CD4-positive, alpha-beta T cell (primary cell): ENCODE results near the gene HIPK2. TPM values are rescaled to one million over a fixed set of nuclear protein-coding genes. Genes with fewer than 3 reads are reported as not detected.
A peak's percentile ranks its signal among the peaks of the same experiment; 100 is the strongest.

Source experiments
- ATAC-seq: fragments of 200-7000 bp; cut with Tn5 transposase; one replicate; pipeline ENCODE4 v1.10.0; 2022; ENCODE audit warnings: mild to moderate bottlenecking; ENCODE audit not compliant: poor library complexity
- CTCF ChIA-PET: fragments of 350-600 bp; sonication (Branson Sonifier 250); formaldehyde crosslinking; loops from one replicate; lab custom pipeline; 2021; ENCODE audit warnings: antibody characterized with exemption, inconsistent platforms; lab: Charles Lee
- POLR2A ChIA-PET: fragments of 350-600 bp; sonication (Branson Sonifier 250); formaldehyde crosslinking; loops from one replicate; lab custom pipeline; 2021; ENCODE audit warnings: antibody characterized with exemption, inconsistent platforms; lab: Charles Lee
- DNase-seq, 14 experiments: peaks; one replicate each; pipeline ENCODE4 v3.0.0-alpha.2; 2013 to 2020; ENCODE audit warnings: mixed read lengths in 2 of 14
- H3K27ac ChIP-seq, 2 donors: one replicate each; pipeline versions ENCODE4 v1.5.1 to v1.7.0; 2013; ENCODE audit warnings: low read length in 2 of 2, low read depth in 1 of 2, mild to moderate bottlenecking in 1 of 2
- H3K27me3 ChIP-seq, 2 experiments: 1 replicate in 1 of 2; 2 replicates in 1 of 2; pipeline versions ENCODE4 v1.6.1 to v1.7.0; 2013; ENCODE audit warnings: low read length in 2 of 2, control low read depth in 1 of 2, mild to moderate bottlenecking in 1 of 2, moderate library complexity in 1 of 2; ENCODE audit not compliant: insufficient read depth in 2 of 2, control insufficient read depth in 1 of 2
- H3K36me3 ChIP-seq: one replicate; pipeline ENCODE4 v1.6.1; 2013; ENCODE audit warnings: low read length, control low read depth; ENCODE audit not compliant: insufficient read depth
- H3K4me1 ChIP-seq: one replicate; pipeline ENCODE4 v1.6.1; 2013; ENCODE audit warnings: low read length, control low read depth; ENCODE audit not compliant: insufficient read depth
- H3K4me3 ChIP-seq: one replicate; pipeline ENCODE4 v1.5.1; 2013; ENCODE audit warnings: mild to moderate bottlenecking, low read length, moderate library complexity
- H3K9me3 ChIP-seq, 2 experiments: 1 replicate in 1 of 2; 2 replicates in 1 of 2; pipeline versions ENCODE4 v1.6.1 to v1.7.0; 2013; ENCODE audit warnings: low read length in 2 of 2, mild to moderate bottlenecking in 2 of 2, control low read depth in 1 of 2, moderate library complexity in 1 of 2; ENCODE audit not compliant: control insufficient read depth in 1 of 2, insufficient read depth in 1 of 2
- H3K27ac Mint-ChIP-seq: one replicate; pipeline ENCODE4 v1.8.0; 2020; ENCODE audit warnings: mixed read lengths
- H3K27me3 Mint-ChIP-seq: one replicate; pipeline ENCODE4 v1.8.0; 2021; ENCODE audit warnings: mixed read lengths
- H3K36me3 Mint-ChIP-seq: one replicate; pipeline ENCODE4 v1.8.0; 2021; ENCODE audit warnings: low read depth, mixed read lengths
- H3K4me1 Mint-ChIP-seq: one replicate; pipeline ENCODE4 v1.8.0; 2021; ENCODE audit warnings: low read depth, mixed read lengths
- H3K4me3 Mint-ChIP-seq: one replicate; pipeline ENCODE4 v1.8.0; 2020; ENCODE audit warnings: mild to moderate bottlenecking, mixed read lengths
- H3K9me3 Mint-ChIP-seq: one replicate; pipeline ENCODE4 v1.8.0; 2020; ENCODE audit warnings: mixed read lengths
- intact Hi-C, 2 experiments: fragments of 100-400 bp; cut with DNase I in 1 of 2; cut with micrococcal nuclease in 1 of 2; formaldehyde crosslinking; loops; one replicate each; pipeline versions ENCODE4 v1.15.1 to v1.9.0; 2023 to 2025; cut with DNase I, micrococcal nuclease
- total RNA-seq, 174 experiments: library from RNA in 2 of 174; stranded (reverse) in 2 of 174; gene quantifications; one replicate each; pipeline ENCODE4 v1.2.3 and lab custom pipeline; 2021 to 2026
- TF ChIP-seq, protein P1 (sequence below): fragments of 200-600 bp; IDR thresholded peaks from one replicate; pipeline ENCODE4 v1.8.0; 2022; ENCODE audit warnings: antibody characterized with exemption, mild to moderate bottlenecking

Gene HIPK2
- total RNA-seq, 2 experiments from 2014 or later = 36.5 to 37.0 TPM

DNA sequence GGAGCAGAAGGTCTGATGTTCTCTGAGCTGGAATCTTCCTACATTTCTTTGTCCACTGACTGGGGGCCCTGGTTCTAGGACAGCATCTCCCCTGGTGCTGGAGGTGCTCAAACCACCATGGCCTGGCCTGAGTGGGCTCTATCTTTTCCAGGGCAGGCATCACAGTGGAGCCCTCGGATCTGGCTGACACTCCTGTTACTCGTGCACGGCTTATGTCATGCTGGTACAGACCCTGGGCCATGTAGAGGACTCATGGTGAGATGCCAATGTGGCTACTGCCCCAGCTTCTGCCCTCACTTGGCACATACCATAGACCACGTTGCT is 96.0 kb downstream of the HIPK2 start:
- Mint-ChIP-seq H3K27me3 (no peaks in the 10 kb centered on the region), H3K27ac (no peak overlapping the region), H3K4me3 (no peak overlapping the region), H3K9me3 (peaks cover 3% of the 10 kb centered on the region), H3K36me3 (peaks cover 24% of the 10 kb centered on the region), H3K4me1 (peaks cover 61% of the 10 kb centered on the region)
- peaks cover 10% of the 10 kb centered on the region for H3K36me3 ChIP-seq
- H3K9me3 ChIP-seq = no peaks in the 10 kb centered on the region
- H3K27ac ChIP-seq = no peak overlapping the region
- ATAC-seq = no peak
- ChIA-PET POLR2A (no interaction called here), CTCF (no interaction called here)
- no peaks in the 10 kb centered on the region for H3K27me3 ChIP-seq
- intact Hi-C loops = no loop called here
- peaks cover 34% of the 10 kb centered on the region for H3K4me1 ChIP-seq
- no peak overlapping the region for H3K4me3 ChIP-seq
- TF ChIP-seq, protein P1, sequence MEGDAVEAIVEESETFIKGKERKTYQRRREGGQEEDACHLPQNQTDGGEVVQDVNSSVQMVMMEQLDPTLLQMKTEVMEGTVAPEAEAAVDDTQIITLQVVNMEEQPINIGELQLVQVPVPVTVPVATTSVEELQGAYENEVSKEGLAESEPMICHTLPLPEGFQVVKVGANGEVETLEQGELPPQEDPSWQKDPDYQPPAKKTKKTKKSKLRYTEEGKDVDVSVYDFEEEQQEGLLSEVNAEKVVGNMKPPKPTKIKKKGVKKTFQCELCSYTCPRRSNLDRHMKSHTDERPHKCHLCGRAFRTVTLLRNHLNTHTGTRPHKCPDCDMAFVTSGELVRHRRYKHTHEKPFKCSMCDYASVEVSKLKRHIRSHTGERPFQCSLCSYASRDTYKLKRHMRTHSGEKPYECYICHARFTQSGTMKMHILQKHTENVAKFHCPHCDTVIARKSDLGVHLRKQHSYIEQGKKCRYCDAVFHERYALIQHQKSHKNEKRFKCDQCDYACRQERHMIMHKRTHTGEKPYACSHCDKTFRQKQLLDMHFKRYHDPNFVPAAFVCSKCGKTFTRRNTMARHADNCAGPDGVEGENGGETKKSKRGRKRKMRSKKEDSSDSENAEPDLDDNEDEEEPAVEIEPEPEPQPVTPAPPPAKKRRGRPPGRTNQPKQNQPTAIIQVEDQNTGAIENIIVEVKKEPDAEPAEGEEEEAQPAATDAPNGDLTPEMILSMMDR = no peak
- DNase-seq = no peak

DNA sequence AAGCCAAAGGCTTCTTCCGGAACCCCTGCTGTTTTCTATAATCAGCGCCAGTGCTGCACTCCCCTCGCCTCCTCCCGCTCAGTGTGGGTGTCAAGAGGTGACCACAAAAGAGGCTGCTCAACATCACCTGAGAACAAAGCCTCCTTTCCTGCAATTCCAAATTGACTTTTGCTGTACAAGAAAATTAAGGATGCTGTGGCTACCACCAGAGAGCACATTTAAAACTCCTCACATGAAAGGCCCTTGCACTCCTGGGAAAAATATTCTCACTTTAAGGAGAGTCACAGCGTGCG is 96.4 kb downstream of the HIPK2 start:
- POLR2A ChIA-PET = interaction anchor here (0.6 to 0.9 kb wide), 2 partner anchors 47 to 86 kb away, joined by 3 read pairs; no protein-coding TSS in a partner anchor
- Mint-ChIP-seq H3K27me3 (no peaks in the 10 kb centered on the region), H3K27ac (no peak overlapping the region), H3K4me1 (peaks cover 62% of the 10 kb centered on the region), H3K4me3 (no peak overlapping the region), H3K9me3 (peaks cover 3% of the 10 kb centered on the region), H3K36me3 (peaks cover 22% of the 10 kb centered on the region)
- Histone ChIP-seq H3K27me3 (no peaks in the 10 kb centered on the region), H3K27ac (no peak overlapping the region), H3K4me1 (peaks cover 34% of the 10 kb centered on the region), H3K9me3 (no peaks in the 10 kb centered on the region), H3K4me3 (no peak overlapping the region), H3K36me3 (peaks cover 10% of the 10 kb centered on the region)
- DNase-seq (no peak), ATAC-seq (no peak)
- CTCF ChIA-PET = no interaction called here
- TF ChIP-seq, protein P1 = no peak
- intact Hi-C loops = no loop called here

DNA sequence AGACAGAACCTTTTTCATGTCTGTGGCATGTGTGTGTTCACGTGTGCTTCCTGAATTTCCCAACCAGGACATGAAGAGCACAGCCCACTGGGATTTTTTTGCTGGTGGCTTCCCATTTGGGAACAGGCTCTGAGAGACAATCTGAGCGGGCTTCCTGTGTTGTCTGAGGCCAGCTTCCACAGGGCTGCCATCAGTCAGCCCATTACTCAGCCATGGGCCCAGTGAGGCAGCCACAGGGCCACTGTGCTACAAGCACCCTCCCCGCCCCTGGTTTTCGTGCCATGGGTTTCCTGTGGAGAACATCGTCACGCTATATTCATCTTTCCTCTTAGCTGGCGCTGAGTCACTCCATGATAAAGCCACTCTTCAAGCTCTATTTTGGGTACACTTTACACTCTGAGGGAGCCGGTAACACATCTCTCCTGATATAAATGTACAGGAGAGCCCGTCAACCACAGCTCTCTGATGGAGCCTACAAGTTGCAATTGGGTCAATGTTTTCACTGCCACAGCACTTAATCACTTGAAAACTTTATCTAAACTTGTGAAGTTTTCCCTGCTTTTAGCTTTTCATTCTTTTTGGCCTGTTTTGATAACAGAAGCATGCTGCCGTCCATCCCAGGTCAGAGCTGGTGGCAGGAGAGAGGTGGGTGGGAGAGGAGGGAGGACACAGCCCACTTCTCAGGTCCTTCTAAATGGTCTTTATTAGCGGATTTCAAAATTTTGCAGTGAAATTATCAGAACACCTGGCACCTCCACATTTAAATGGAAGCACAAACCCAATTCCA is 96.9 kb downstream of the HIPK2 start:
- ATAC-seq = peak; percentile 68
- Mint-ChIP-seq H3K36me3 (peaks cover 24% of the 10 kb centered on the region), H3K4me3 (no peak overlapping the region), H3K4me1 (peaks cover 68% of the 10 kb centered on the region), H3K27me3 (no peaks in the 10 kb centered on the region), H3K27ac (no peak overlapping the region), H3K9me3 (peaks cover 1% of the 10 kb centered on the region)
- TF ChIP-seq, protein P1 = no peak
- peak in 13 of 14 experiments; percentile 10 to 79 (median 29) for DNase-seq
- H3K4me1 ChIP-seq = peaks cover 34% of the 10 kb centered on the region
- H3K9me3 ChIP-seq = no peaks in the 10 kb centered on the region
- intact Hi-C loops = no loop called here
- H3K4me3 ChIP-seq = no peak overlapping the region
- ChIA-PET CTCF (no interaction called here), POLR2A (interaction anchor here (0.6 to 0.9 kb wide), 2 partner anchors 47 to 87 kb away, joined by 3 read pairs; no protein-coding TSS in a partner anchor)
- no peaks in the 10 kb centered on the region for H3K27me3 ChIP-seq
- no peak overlapping the region for H3K27ac ChIP-seq
- peaks cover 9% of the 10 kb centered on the region for H3K36me3 ChIP-seq
